C4-2B (cell line): ENCODE data around the gene SPDYE4.

Experiments
- CTCF ChIP-seq: fragments of 450-650 bp; conservative IDR thresholded peaks from 2 replicates; pipeline ENCODE4 v1.5.1; 2017; ENCODE audit warnings: mild to moderate bottlenecking
- ZFX ChIP-seq: fragments of 450-650 bp; IDR thresholded peaks from 2 replicates; pipeline ENCODE4 v1.6.1; 2017

- TF ChIP-seq CTCF (no peak), ZFX (no peak)
These were observed 42.9 kb upstream of the SPDYE4 start for GRCh38 chr17:8801135-8801840.
